Measurements from ENCODE around the gene LRRC61. TPM values are rescaled to one million over a fixed set of nuclear protein-coding genes. Genes with fewer than 3 reads are reported as not detected.
A peak's percentile ranks its signal among the peaks of the same experiment; 100 is the strongest.

The LRRC61 gene
- total and polyA plus RNA-seq, 7 donors, result 4.4 to 18.6 (median 10.8) TPM

DNA sequence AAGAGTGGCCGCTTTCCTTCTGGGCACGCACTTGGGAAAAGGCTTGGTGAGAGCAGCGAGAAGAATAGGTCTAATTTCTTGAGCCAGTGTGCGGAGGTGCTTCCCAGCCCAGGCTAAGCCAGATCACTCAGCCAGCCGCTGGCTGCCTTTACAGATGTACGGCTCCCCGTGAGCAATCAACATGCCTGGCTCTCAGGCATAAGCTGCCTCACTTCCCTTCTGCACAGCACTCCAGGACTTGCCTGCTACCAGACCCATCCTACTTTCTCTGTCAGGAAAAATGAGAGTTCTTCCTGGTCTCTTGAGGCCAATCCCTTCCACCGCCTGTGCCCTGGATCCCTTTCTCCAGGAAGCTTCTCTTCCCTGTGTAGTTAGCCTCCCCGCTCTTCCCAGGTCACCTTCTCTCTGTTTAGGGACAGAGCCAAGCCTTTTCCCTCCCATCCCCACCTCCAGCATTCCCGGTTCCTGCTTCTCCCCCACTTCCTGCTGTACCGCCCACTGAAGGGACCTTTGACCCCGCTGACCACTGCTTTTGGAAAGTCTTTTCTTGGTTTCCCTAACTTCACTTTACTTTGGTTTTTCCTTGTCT lies 1.3 kb downstream of the LRRC61 start:
- Histone ChIP-seq H3K9me3 (no peaks in the 10 kb centered on the region), H3K36me3 (peaks cover 0 to 37% (median 7%) of the 10 kb centered on the region in 4 donors), H3K27me3 (no peaks in the 10 kb centered on the region), H3K27ac (peak overlapping the region; percentile 81 to 91 (median 84)), H3K4me1 (peaks cover 0 to 29% (median 23%) of the 10 kb centered on the region in 4 donors), H3K4me3 (peak overlapping the region in 2 of 4 donors; percentile 63 to 89)
- DNase-seq, result no peak
- intact Hi-C loops (cut with DNase I), result no loop called here
- 23 to 60% methylated on average over 12 of the region's 12 CpGs for WGBS, 2 donors
- no peak for TF ChIP-seq POLR2AphosphoS5 (IDR thresholded peaks at IDR 0.05)
- TF ChIP-seq EP300 (IDR thresholded peaks at IDR 0.05), result no peak
- TF ChIP-seq, protein P1, sequence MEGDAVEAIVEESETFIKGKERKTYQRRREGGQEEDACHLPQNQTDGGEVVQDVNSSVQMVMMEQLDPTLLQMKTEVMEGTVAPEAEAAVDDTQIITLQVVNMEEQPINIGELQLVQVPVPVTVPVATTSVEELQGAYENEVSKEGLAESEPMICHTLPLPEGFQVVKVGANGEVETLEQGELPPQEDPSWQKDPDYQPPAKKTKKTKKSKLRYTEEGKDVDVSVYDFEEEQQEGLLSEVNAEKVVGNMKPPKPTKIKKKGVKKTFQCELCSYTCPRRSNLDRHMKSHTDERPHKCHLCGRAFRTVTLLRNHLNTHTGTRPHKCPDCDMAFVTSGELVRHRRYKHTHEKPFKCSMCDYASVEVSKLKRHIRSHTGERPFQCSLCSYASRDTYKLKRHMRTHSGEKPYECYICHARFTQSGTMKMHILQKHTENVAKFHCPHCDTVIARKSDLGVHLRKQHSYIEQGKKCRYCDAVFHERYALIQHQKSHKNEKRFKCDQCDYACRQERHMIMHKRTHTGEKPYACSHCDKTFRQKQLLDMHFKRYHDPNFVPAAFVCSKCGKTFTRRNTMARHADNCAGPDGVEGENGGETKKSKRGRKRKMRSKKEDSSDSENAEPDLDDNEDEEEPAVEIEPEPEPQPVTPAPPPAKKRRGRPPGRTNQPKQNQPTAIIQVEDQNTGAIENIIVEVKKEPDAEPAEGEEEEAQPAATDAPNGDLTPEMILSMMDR (IDR thresholded peaks at IDR 0.05), result no peak
- TF ChIP-seq POLR2A (IDR thresholded peaks at IDR 0.05), result no peak

DNA sequence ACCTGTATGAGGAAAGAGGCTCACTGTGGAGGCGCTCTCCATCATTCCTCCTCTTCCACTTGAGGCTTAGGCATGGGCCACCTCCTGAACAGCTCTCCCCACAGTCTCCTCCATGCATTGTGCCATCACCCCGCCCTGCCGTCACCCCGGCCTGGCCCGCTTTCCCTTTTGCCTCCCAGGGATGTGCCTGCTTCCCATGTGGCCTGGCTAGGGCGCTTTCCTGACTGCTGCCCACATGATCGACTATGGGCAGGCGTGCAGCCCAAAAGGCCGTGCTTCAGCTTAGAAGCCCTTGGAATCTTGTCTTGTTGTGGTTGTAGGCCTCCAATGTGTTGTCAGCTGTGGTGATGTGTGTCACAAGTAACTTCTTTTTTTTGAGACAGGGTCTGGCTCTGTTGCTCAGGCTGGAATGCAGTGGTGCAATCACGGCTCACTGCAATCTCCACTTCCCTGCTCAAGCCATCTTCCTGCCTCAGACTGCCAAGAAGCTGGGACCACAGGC lies 2.0 kb downstream of the LRRC61 start:
- no peaks in the 10 kb centered on the region for H3K27me3 ChIP-seq
- no peak for DNase-seq
- intact Hi-C loops (cut with DNase I), result no loop called here
- 90% methylated on average over 10 of the region's 10 CpGs for WGBS, 2 donors
- no peaks in the 10 kb centered on the region for H3K9me3 ChIP-seq
- no peak for TF ChIP-seq EP300 (IDR thresholded peaks at IDR 0.05)
- H3K36me3 ChIP-seq, result peaks cover 0 to 40% (median 7%) of the 10 kb centered on the region in 4 donors
- H3K27ac ChIP-seq, result peak overlapping the region in 1 of 4 donors; percentile 91
- peaks cover 0 to 29% (median 23%) of the 10 kb centered on the region in 4 donors for H3K4me1 ChIP-seq
- no peak overlapping the region for H3K4me3 ChIP-seq

DNA sequence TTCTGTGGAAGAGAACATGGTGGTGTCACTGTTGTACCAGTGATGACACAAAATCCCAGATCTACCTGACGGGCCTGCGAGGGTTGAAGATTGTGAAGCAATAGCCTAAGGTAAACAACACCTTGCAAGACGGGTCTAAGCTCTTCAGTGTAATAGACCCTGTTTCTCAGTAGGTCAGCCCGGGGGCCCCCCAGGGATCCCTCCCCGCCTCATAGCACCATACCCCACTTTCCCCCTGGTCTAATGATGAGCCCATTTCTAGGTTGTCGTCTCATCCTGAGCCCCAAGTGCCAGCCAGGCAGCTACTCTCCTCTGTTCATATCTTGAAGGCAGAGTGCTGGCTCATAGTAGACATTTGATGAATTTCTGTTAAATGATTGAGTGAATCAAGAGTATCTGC lies 2.7 kb downstream of the LRRC61 start:
- H3K27me3 ChIP-seq, result no peaks in the 10 kb centered on the region
- intact Hi-C loops (cut with DNase I), result no loop called here
- H3K36me3 ChIP-seq, result peaks cover 0 to 45% (median 9%) of the 10 kb centered on the region in 4 donors
- H3K27ac ChIP-seq, result no peak overlapping the region
- DNase-seq, result no peak
- no peaks in the 10 kb centered on the region for H3K9me3 ChIP-seq
- H3K4me1 ChIP-seq, result peaks cover 0 to 29% (median 23%) of the 10 kb centered on the region in 4 donors
- WGBS, 2 donors, result 87 to 93% methylated on average over 6 of the region's 6 CpGs
- H3K4me3 ChIP-seq, result no peak overlapping the region
- TF ChIP-seq POLR2AphosphoS5 (IDR thresholded peaks at IDR 0.05) (no peak), EP300 (IDR thresholded peaks at IDR 0.05) (no peak), POLR2A (IDR thresholded peaks at IDR 0.05) (no peak)
- TF ChIP-seq, protein P1 (IDR thresholded peaks at IDR 0.05), result no peak

DNA sequence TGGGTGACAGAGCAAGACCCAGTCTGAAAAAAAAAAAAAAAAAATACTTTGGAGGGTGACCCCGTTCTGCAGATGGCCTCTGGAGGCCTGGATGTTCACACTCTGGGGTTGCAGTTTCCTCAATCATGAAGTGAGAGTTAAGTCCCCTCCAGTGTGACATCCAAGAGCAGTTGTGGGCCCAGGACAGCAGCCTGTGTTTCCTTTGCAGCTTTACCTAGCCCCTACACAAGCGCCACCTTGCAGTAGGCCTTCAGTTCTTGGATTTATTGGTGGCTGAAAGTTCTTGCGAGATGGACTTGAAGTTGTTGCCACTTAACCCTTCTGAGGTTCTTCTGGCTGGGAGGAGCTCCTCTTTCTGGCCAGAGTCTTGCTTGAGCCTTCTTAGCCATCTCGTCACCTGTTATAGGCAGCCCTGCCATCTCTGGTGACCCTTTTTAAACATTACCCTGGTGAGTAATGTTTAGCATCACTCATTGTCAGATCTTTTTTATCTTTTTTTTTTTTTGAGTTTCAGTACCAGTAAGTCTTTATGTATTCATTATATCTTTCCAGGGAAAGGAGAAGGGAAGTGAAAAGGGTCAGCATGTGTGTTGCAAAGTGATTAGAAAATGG lies 3.6 kb downstream of the LRRC61 start:
- intact Hi-C loops (cut with DNase I), result no loop called here
- peaks cover 0 to 29% (median 23%) of the 10 kb centered on the region in 4 donors for H3K4me1 ChIP-seq
- WGBS, 2 donors, result 87 to 92% methylated on average over 4 of the region's 4 CpGs

DNA sequence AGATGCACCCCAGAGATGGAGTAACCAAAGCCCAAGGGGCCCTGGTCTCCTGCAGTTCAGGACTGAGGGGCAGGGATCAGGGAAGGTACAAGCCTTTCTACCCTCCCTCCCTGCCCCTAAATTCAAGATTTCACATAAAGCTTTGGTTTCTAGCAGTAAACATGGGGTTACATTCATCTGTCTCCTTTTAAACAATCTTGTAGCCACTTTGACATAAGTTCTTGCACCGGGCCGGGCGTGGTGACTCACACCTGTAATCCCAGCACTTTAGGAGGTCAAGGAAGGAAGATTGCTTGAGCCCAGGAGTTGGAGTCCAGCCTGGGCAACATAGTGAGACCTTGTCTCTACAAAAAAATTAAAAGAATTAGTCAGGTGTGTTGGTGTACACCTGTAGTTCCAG lies 4.2 kb downstream of the LRRC61 start:
- Histone ChIP-seq H3K27ac (no peak overlapping the region), H3K36me3 (peaks cover 0 to 48% (median 9%) of the 10 kb centered on the region in 4 donors), H3K27me3 (no peaks in the 10 kb centered on the region), H3K9me3 (no peaks in the 10 kb centered on the region), H3K4me3 (no peak overlapping the region), H3K4me1 (peaks cover 0 to 25% (median 20%) of the 10 kb centered on the region in 4 donors)
- no peak for TF ChIP-seq POLR2A (IDR thresholded peaks at IDR 0.05)
- no peak for TF ChIP-seq EP300 (IDR thresholded peaks at IDR 0.05)
- TF ChIP-seq, protein P1 (IDR thresholded peaks at IDR 0.05), result no peak
- 83 to 94% methylated on average over 3 of the region's 3 CpGs for WGBS, 2 donors
- DNase-seq, result no peak
- intact Hi-C loops (cut with DNase I), result no loop called here

More for the DNA sequence above, 3.6 kb downstream of the LRRC61 start:
- peaks cover 0 to 45% (median 9%) of the 10 kb centered on the region in 4 donors for H3K36me3 ChIP-seq
- TF ChIP-seq, protein P1 (IDR thresholded peaks at IDR 0.05), result no peak
- TF ChIP-seq POLR2AphosphoS5 (IDR thresholded peaks at IDR 0.05), result no peak
- TF ChIP-seq POLR2A (IDR thresholded peaks at IDR 0.05), result no peak
- TF ChIP-seq EP300 (IDR thresholded peaks at IDR 0.05), result no peak
- DNase-seq, result no peak
- H3K27ac ChIP-seq, result no peak overlapping the region
- no peaks in the 10 kb centered on the region for H3K9me3 ChIP-seq
- H3K4me3 ChIP-seq, result no peak overlapping the region
- H3K27me3 ChIP-seq, result no peaks in the 10 kb centered on the region

Data from sigmoid colon (tissue), 7 donors.